Islet precursor cell (in vitro differentiated cells): ENCODE measurements around the gene TRIO.

Experiments
- DNase-seq: peaks from one replicate; pipeline ENCODE4 v3.0.0-alpha.2; 2018

TRIO gene

GRCh38 chr5:14123974-14124482 lies 19.1 kb upstream of the TRIO start:
- no peak for DNase-seq

- DNase-seq = peak; percentile 17
These were observed 17.9 kb upstream of the TRIO start for GRCh38 chr5:14125262-14125661.

- peak; percentile 22 for DNase-seq
These were observed 15.6 kb upstream of the TRIO start for GRCh38 chr5:14127587-14127986.

GRCh38 chr5:14128079-14128478 lies 15.1 kb upstream of the TRIO start:
- no peak for DNase-seq

GRCh38 chr5:14129123-14129522 lies 14.0 kb upstream of the TRIO start:
- peak; percentile 19 for DNase-seq

- peak; percentile 35 for DNase-seq
These were observed 11.2 kb upstream of the TRIO start for GRCh38 chr5:14131855-14132503.

- DNase-seq = no peak
These were observed 9.7 kb upstream of the TRIO start for GRCh38 chr5:14133394-14133793.

GRCh38 chr5:14134083-14134482 lies 9.1 kb upstream of the TRIO start:
- no peak for DNase-seq

- peak; percentile 57 for DNase-seq
These were observed 8.4 kb upstream of the TRIO start for GRCh38 chr5:14134771-14135170.

GRCh38 chr5:14135621-14136020 lies 7.5 kb upstream of the TRIO start:
- DNase-seq = no peak

GRCh38 chr5:14136228-14136627 lies 6.9 kb upstream of the TRIO start:
- DNase-seq = no peak

GRCh38 chr5:14138608-14139540 lies 4.3 kb upstream of the TRIO start:
- DNase-seq = peak; percentile 49

GRCh38 chr5:14141764-14142163 lies 1.4 kb upstream of the TRIO start:
- no peak for DNase-seq

GRCh38 chr5:14142202-14142826 lies 828 bp upstream of the TRIO start:
- no peak for DNase-seq

- DNase-seq = no peak
These were observed 351 bp downstream of the TRIO start for GRCh38 chr5:14143546-14143840.

- no peak for DNase-seq
These were observed 871 bp downstream of the TRIO start for GRCh38 chr5:14143841-14144585.

- DNase-seq = no peak
These were observed 1.7 kb downstream of the TRIO start for GRCh38 chr5:14144586-14145434.

GRCh38 chr5:14145435-14146334 lies 2.5 kb downstream of the TRIO start:
- DNase-seq = peak; percentile 66

GRCh38 chr5:14146725-14147124 lies 3.6 kb downstream of the TRIO start:
- no peak for DNase-seq

- DNase-seq = no peak
These were observed 4.1 kb downstream of the TRIO start for GRCh38 chr5:14147210-14147609.

- DNase-seq = no peak
These were observed 5.3 kb downstream of the TRIO start for GRCh38 chr5:14148483-14148882.
